WTC11 (cell line): Measurements from ENCODE around the gene UGT1A7. TPM values are rescaled to one million over a fixed set of nuclear protein-coding genes. Genes with fewer than 3 reads are reported as not detected.
"Not testable (repeated sequence)": the region's sequence is repeated elsewhere in the genome, so short reads cannot be mapped to it uniquely, and the experiment has no call there.

Experiments used
- ATAC-seq: fragments of 200-7000 bp; cut with Tn5 transposase; 2 replicates; pipeline ENCODE4 v1.10.0; 2021; ENCODE audit warnings: mild to moderate bottlenecking, moderate library complexity
- CTCF ChIA-PET: fragments of 300-600 bp; sonication (Branson Sonifier 250); formaldehyde crosslinking; loops from one replicate; lab custom pipeline; 2021; ENCODE audit warnings: antibody characterized with exemption; lab: Charles Lee
- POLR2A ChIA-PET: fragments of 350-600 bp; sonication (Branson Sonifier 250); formaldehyde crosslinking; loops from one replicate; lab custom pipeline; 2021; ENCODE audit warnings: antibody characterized with exemption; lab: Charles Lee
- DNase-seq: peaks from one replicate; pipeline ENCODE4 v3.0.0; 2021; ENCODE audit warnings: low spot score
- H3K27ac Mint-ChIP-seq: 2 replicates; pipeline ENCODE4 v1.8.0; 2021; ENCODE audit warnings: mixed read lengths
- H3K27me3 Mint-ChIP-seq: 2 replicates; pipeline ENCODE4 v1.8.0; 2021; ENCODE audit warnings: low read depth, mild to moderate bottlenecking, moderate library complexity, mixed read lengths
- H3K36me3 Mint-ChIP-seq: 2 replicates; pipeline ENCODE4 v1.8.0; 2021; ENCODE audit warnings: mixed read lengths
- H3K4me1 Mint-ChIP-seq: 2 replicates; pipeline ENCODE4 v1.8.0; 2022; ENCODE audit warnings: mixed read lengths
- H3K4me3 Mint-ChIP-seq: 2 replicates; pipeline ENCODE4 v1.8.0; 2021; ENCODE audit warnings: mild to moderate bottlenecking, moderate library complexity, mixed read lengths
- H3K9me3 Mint-ChIP-seq: 2 replicates; pipeline ENCODE4 v1.8.0; 2021; ENCODE audit warnings: mixed read lengths
- ATF2 ChIP-seq: sonication (generic); formaldehyde crosslinking; IDR thresholded peaks from 2 replicates; pipeline ENCODE4 v1.8.1; 2022; ENCODE audit warnings: low read depth, missing genetic modification reagents, borderline replicate concordance
- CBFB ChIP-seq: sonication (generic); formaldehyde crosslinking; IDR thresholded peaks from 2 replicates; pipeline ENCODE4 v1.8.1; 2022; ENCODE audit warnings: mild to moderate bottlenecking, low read depth, missing genetic modification reagents
- CREM ChIP-seq: sonication (generic); formaldehyde crosslinking; IDR thresholded peaks from 2 replicates; pipeline ENCODE4 v1.8.1; 2022; ENCODE audit warnings: mild to moderate bottlenecking, missing genetic modification reagents, moderate library complexity
- CTCF ChIP-seq: fragments of 200-600 bp; IDR thresholded peaks from 2 replicates; pipeline ENCODE4 v1.8.0; 2022; ENCODE audit warnings: antibody characterized with exemption
- E2F5 ChIP-seq: sonication (generic); formaldehyde crosslinking; IDR thresholded peaks from 2 replicates; pipeline ENCODE4 v1.8.1; 2022; ENCODE audit warnings: mild to moderate bottlenecking, moderate library complexity, missing genetic modification reagents
- FOXP1 ChIP-seq: sonication (generic); formaldehyde crosslinking; IDR thresholded peaks from 2 replicates; pipeline ENCODE4 v1.8.0; 2022; ENCODE audit warnings: missing genetic modification reagents, mild to moderate bottlenecking, moderate library complexity, borderline replicate concordance
- GABPB1 ChIP-seq: sonication (generic); formaldehyde crosslinking; IDR thresholded peaks from 2 replicates; pipeline ENCODE4 v1.8.1; 2023; ENCODE audit warnings: mild to moderate bottlenecking, missing genetic modification reagents
- HMGA2 ChIP-seq: fragments of 250-450 bp; sonication (Bioruptor Pico); IDR thresholded peaks from 2 replicates; pipeline ENCODE4 v1.4.0; 2021; ENCODE audit warnings: mild to moderate bottlenecking, moderate library complexity
- KAT7 ChIP-seq: sonication (generic); formaldehyde crosslinking; IDR thresholded peaks from 2 replicates; pipeline ENCODE4 v1.8.1; 2023; ENCODE audit warnings: missing genetic modification reagents, mild to moderate bottlenecking, borderline replicate concordance
- ZNF219 ChIP-seq: sonication (generic); formaldehyde crosslinking; IDR thresholded peaks from 2 replicates; pipeline ENCODE4 v1.8.0; 2023; ENCODE audit warnings: missing genetic modification reagents, mild to moderate bottlenecking, borderline replicate concordance
- ZNF532 ChIP-seq: fragments of 250-450 bp; sonication (Bioruptor Pico); IDR thresholded peaks from 2 replicates; pipeline ENCODE4 v1.9.0; 2021; ENCODE audit warnings: mild to moderate bottlenecking, borderline replicate concordance
- ZNF671 ChIP-seq: fragments of 250-450 bp; sonication (Bioruptor Pico); IDR thresholded peaks from 2 replicates; pipeline ENCODE4 v1.8.0; 2021; ENCODE audit warnings: mild to moderate bottlenecking
- total RNA-seq: library from RNA; stranded (reverse); gene quantifications from 3 replicates; pipeline ENCODE4 v1.2.3, GENCODE V29; 2021
- TF ChIP-seq, protein P1 (sequence below): fragments of 250-450 bp; sonication (Bioruptor Pico); IDR thresholded peaks from 2 replicates; pipeline ENCODE4 v1.9.0; 2021; ENCODE audit warnings: mild to moderate bottlenecking
- TF ChIP-seq, protein P2 (sequence below): fragments of 250-450 bp; sonication (Bioruptor Pico); conservative IDR thresholded peaks from 2 replicates; pipeline ENCODE4 v1.9.0; 2021; ENCODE audit warnings: mild to moderate bottlenecking

The UGT1A7 gene
- total RNA-seq, 1 experiment from 2014 or later = not detected

DNA sequence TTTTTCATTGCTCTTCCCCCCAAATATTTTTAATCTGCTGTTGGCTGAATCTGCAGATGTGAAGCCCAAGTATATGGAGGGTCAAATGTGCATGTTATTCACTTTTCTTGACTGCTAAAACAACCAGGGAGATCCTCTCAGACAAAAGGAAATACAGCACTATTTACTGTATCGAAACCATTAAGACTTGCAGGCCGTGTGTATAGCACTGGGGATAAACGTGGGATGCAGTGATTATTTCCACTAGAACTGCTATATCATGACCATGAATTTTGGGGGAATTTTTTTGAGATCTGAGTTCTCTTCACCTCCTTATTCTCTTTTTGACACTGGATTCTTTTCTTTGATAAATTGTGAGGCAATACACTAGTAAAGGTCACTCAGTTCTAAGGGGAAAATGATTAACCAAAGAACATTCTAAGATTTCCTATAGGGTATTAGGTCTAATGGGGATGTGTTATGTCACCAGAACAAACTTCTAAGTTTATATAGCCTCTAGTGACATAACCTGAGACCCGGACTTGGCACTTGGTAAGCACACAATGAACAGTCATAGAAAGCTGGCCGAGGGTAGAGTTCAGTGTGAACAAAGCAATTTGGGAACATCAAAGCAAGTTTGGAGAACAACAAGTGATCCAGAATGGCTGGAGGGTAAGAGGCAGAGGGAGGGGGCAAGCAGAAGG is 63.5 kb downstream of the UGT1A7 start:
- Mint-ChIP-seq H3K27me3 (peaks cover 8% of the 10 kb centered on the region; the same call in 1 of the 2 replicates), H3K27ac (no peak overlapping the region), H3K9me3 (peaks cover 46% of the 10 kb centered on the region)
- DNase-seq (no peak), ATAC-seq (no peak)
- TF ChIP-seq FOXP1 = no peak
- TF ChIP-seq GABPB1 = peak; percentile 58; the same call in 1 of the 2 replicates
- TF ChIP-seq, all 79 proteins: peak for 1
- no peaks in the 10 kb centered on the region for H3K4me1 Mint-ChIP-seq
- CTCF ChIA-PET = no interaction called here
- POLR2A ChIA-PET = no interaction called here
- no peak overlapping the region for H3K4me3 Mint-ChIP-seq
- H3K36me3 Mint-ChIP-seq = peaks cover 10% of the 10 kb centered on the region

DNA sequence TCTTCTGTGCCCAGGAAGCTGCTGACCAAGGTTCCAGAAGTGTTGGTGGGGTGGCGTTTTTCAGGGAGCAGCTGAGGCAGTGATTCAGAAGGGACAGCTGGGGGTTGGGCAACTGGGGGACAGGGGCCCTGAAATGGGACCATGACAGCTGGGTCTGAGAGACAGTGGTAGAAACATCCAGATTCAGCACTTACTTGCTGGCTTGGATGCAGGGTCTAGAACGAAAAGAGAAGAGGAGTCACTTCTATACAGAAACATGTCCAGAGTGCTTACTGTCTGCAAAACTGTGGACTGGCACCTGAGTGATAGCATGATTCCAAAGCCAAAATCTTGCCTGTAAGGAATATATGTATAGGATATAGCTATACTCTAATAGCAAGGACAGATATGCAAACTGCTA is 64.1 kb downstream of the UGT1A7 start:
- H3K4me1 Mint-ChIP-seq, H3K4me3 Mint-ChIP-seq, H3K27ac Mint-ChIP-seq, CTCF ChIA-PET, POLR2A ChIA-PET, ATAC-seq, DNase-seq, H3K27me3 Mint-ChIP-seq: not testable (repeated sequence)
- Mint-ChIP-seq H3K9me3 (peaks cover 47% of the 10 kb centered on the region), H3K36me3 (peaks cover 13% of the 10 kb centered on the region)

DNA sequence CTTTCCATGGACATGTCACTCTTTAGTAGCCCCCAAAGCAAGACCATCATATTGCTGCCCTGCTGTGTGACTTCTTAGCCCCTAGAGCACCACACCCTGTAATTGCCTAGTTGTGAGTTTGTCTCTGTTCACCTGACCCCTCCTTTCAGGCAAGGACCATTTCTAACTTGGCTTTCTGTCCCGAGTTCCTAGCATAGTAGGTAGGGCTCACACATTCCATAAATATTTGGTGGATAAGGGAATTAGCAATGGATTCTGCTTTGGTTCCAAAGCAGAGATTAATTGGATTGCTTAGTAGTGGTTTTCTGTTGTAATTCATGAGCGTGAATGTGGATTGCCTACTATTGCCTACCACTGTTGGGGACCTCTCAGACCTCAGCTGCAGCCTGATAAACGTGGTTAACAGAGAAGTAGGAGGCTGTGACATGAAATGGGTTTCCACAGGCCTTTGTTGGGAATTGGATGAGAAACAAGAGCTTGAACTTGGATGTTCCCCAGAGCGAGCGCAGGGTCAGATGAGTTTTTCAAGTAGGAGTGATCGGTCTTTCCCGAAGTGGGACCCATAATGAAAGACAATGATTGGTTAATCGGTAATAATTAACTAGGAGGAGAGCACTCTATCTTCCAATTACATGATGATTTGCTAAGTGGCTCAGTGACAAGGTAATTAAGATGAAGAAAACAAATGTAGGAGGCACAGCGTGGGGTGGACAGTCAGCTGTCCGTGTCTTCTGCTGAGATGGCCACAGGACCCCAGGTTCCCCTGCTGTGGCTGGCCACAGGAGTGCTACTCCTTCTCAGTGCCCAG is 65.0 kb downstream of the UGT1A7 start:
- Mint-ChIP-seq H3K9me3 (peaks cover 50% of the 10 kb centered on the region), H3K4me1 (no peaks in the 10 kb centered on the region), H3K27ac (no peak overlapping the region), H3K27me3 (peaks cover 10% of the 10 kb centered on the region), H3K4me3 (no peak overlapping the region), H3K36me3 (peaks cover 21% of the 10 kb centered on the region)
- DNase-seq = no peak
- no peak for ATAC-seq
- ChIA-PET POLR2A (no interaction called here), CTCF (no interaction called here)
- TF ChIP-seq ZNF532 (CRISPR knock-in tag) (no peak), CTCF (no peak), HMGA2 (CRISPR knock-in tag) (no peak), ATF2 (CRISPR knock-in tag) (no peak), KAT7 (no peak), CBFB (CRISPR knock-in tag) (no peak), CREM (CRISPR knock-in tag) (no peak), ZNF219 (CRISPR knock-in tag) (no peak), GABPB1 (no peak), ZNF671 (CRISPR knock-in tag) (no peak), E2F5 (CRISPR knock-in tag) (no peak)
- TF ChIP-seq, protein P1, sequence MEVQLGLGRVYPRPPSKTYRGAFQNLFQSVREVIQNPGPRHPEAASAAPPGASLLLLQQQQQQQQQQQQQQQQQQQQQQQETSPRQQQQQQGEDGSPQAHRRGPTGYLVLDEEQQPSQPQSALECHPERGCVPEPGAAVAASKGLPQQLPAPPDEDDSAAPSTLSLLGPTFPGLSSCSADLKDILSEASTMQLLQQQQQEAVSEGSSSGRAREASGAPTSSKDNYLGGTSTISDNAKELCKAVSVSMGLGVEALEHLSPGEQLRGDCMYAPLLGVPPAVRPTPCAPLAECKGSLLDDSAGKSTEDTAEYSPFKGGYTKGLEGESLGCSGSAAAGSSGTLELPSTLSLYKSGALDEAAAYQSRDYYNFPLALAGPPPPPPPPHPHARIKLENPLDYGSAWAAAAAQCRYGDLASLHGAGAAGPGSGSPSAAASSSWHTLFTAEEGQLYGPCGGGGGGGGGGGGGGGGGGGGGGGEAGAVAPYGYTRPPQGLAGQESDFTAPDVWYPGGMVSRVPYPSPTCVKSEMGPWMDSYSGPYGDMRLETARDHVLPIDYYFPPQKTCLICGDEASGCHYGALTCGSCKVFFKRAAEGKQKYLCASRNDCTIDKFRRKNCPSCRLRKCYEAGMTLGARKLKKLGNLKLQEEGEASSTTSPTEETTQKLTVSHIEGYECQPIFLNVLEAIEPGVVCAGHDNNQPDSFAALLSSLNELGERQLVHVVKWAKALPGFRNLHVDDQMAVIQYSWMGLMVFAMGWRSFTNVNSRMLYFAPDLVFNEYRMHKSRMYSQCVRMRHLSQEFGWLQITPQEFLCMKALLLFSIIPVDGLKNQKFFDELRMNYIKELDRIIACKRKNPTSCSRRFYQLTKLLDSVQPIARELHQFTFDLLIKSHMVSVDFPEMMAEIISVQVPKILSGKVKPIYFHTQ (CRISPR knock-in tag) = no peak
- TF ChIP-seq, protein P2, sequence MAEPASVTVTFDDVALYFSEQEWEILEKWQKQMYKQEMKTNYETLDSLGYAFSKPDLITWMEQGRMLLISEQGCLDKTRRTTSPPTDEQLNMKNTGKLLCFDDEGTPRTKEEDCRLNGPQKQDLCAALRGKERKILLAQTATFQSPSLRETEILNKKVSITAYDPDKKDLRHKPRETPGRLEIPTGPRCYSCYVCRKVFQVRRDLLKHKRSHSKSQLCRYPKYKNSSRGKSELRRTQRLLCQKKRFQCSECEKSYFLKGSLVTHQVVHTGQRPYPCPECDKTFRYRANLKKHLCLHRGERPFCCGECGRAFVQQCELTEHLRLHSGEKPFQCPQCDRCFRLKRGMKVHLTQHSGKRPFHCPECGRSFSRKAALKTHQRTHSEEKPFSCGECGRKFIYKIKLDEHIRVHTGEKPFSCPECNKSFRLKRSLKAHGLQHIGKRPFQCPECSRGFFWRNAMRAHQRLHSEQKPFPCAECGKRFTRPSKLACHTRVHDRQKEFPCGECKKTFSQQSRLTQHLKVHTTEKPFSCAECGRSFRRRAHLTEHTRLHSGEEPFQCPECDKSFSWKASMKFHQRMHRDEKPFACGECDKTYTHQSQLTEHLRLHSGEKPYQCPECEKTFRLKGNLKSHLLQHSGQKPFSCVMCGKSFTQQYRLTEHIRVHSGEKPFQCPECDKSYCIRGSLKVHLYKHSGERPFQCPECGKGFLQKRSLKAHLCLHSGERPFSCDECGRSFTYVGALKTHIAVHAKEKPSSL (CRISPR knock-in tag) = no peak
